Left lung (tissue), 10 donors: ENCODE data around the gene RNASEH1. TPM values are rescaled to one million over a fixed set of nuclear protein-coding genes. Genes with fewer than 3 reads are reported as not detected.
A peak's percentile ranks its signal among the peaks of the same experiment; 100 is the strongest.
"Not testable (repeated sequence)": the region's sequence is repeated elsewhere in the genome, so short reads cannot be mapped to it uniquely, and the experiment has no call there.

Experiments used
- ATAC-seq: fragments of 200-7000 bp; cut with Tn5 transposase; one replicate; pipeline ENCODE4 v1.9.1; 2020; ENCODE audit warnings: moderate library complexity
- DNase-seq, 4 donors: peaks; one replicate each; pipeline ENCODE4 v3.0.0-alpha.2; 2013 to 2020
- H3K27ac ChIP-seq, 2 donors: fragments of 200-600 bp; sonication (generic) in 1 of 2; one replicate each; pipeline versions ENCODE4 v1.5.0 to v1.8.0; 2020 to 2021
- H3K27me3 ChIP-seq, 2 donors: fragments of 200-600 bp; sonication (generic) in 1 of 2; one replicate each; pipeline versions ENCODE4 v1.5.0 to v1.8.0; 2020 to 2021
- H3K36me3 ChIP-seq, 2 donors: fragments of 200-600 bp; sonication (generic) in 1 of 2; one replicate each; pipeline versions ENCODE4 v1.5.0 to v1.8.0; 2020 to 2021
- H3K4me1 ChIP-seq, 2 donors: fragments of 200-600 bp; one replicate each; pipeline ENCODE4 v1.8.0; 2021
- H3K4me3 ChIP-seq, 2 donors: fragments of 200-600 bp; sonication (generic) in 1 of 2; one replicate each; pipeline versions ENCODE4 v1.5.0 to v1.8.0; 2020 to 2021; ENCODE audit warnings: mild to moderate bottlenecking in 1 of 2
- H3K9me3 ChIP-seq, 2 donors: fragments of 200-600 bp; sonication (generic) in 1 of 2; one replicate each; pipeline versions ENCODE4 v1.5.0 to v1.8.0; 2020 to 2021
- intact Hi-C, 2 donors: fragments of 100-400 bp; cut with DNase I; formaldehyde crosslinking; loops; one replicate each; pipeline versions ENCODE4 v1.11.2 to v1.14.2; 2022
- polyA plus RNA-seq, 6 donors: library from polyadenylated mRNA; unstranded; fragments of 120-200 nt; gene quantifications; one replicate each; pipeline ENCODE4 v1.2.1, GENCODE V29; 2013; ENCODE audit not compliant: insufficient read length in 6 of 6
- total RNA-seq, 2 donors: library from RNA; stranded (reverse); fragmentation: NEBNext Ultra II Directional; extraction: Animal tissue kit (Norgen Biotek cat#: 25700); gene quantifications; one replicate each; pipeline ENCODE4 v1.2.1, GENCODE V29; 2021
- TF ChIP-seq, protein P1 (sequence below), 2 donors: fragments of 200-600 bp; sonication (generic) in 1 of 2; IDR thresholded peaks; one replicate each; pipeline versions ENCODE4 v1.5.0 to v1.8.0; 2021; ENCODE audit warnings: antibody characterized with exemption in 2 of 2
- donor health status: DM: no; HTN: yes; CAD: no.
- donor health status: DM: no; HTN: no; CAD: no.

Gene RNASEH1
- total and polyA plus RNA-seq, 8 donors: 16.1 to 22.8 (median 18.8) TPM

DNA sequence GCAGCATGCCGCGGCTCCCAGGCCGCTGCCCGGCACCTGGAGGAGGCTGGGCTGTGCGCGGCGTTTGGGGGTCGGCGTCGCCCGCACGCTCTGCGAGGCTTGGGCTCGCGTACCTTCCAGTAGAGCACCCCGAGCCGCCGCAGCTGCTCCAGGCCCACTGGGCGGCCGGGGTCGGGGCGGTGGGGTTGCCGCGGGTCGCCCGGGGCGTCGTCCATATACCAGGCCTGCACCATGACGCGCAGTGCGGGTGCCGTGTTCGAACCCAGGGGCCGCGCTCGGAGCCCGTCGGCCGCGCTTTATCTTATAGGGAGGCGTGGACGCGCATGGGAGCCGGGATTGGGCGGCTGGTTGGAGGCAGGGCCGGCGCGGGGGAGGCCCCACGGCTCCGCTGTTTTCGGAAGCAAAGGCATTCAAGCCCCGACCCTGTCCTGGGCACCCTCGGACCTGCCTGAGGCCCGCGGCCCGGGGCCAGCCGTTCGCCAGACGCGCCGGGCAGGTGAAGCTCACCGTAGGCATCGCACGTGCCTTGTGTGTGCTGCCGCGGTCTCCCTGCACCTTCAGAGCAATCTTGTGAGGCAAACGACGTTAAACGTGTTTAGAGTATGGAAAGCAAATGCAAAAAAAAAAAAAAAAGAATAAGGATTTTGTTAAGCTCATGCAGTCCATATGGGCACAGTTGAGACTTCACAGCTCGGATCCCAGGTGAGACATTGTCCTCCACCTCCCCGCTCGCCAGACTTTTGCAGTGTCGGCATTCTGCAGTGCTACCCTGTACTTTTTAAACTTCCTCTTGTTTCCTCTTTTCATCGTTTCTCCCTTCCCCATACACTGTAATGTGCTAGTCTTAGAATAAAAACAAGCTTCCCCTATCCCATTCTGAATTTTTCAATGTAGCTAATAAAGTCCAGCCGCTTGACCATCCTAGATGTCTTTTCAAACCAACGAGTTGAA, 38.6 kb downstream of the RNASEH1 start, which contains the start of gene ADI1:
ADI1 (minus strand) TSS at position 277 of the 951 bp plus-strand sequence; CDS start at position 233, 44 bp downstream.
- H3K4me1 ChIP-seq: peaks cover 26 to 39% of the 10 kb centered on the region in 2 donors
- H3K27ac ChIP-seq: peak within 1 kb of the TSS; percentile 96 to 99
- H3K27me3 ChIP-seq: no peaks in the 10 kb centered on the region
- H3K4me3 ChIP-seq: peak within 1 kb of the TSS; percentile 68 to 87
- intact Hi-C loops: no loop called here
- peak; percentile 86 for ATAC-seq
- no peaks in the 10 kb centered on the region for H3K36me3 ChIP-seq
- peak; percentile 69 to 96 (median 85) for DNase-seq
- TF ChIP-seq, protein P1, sequence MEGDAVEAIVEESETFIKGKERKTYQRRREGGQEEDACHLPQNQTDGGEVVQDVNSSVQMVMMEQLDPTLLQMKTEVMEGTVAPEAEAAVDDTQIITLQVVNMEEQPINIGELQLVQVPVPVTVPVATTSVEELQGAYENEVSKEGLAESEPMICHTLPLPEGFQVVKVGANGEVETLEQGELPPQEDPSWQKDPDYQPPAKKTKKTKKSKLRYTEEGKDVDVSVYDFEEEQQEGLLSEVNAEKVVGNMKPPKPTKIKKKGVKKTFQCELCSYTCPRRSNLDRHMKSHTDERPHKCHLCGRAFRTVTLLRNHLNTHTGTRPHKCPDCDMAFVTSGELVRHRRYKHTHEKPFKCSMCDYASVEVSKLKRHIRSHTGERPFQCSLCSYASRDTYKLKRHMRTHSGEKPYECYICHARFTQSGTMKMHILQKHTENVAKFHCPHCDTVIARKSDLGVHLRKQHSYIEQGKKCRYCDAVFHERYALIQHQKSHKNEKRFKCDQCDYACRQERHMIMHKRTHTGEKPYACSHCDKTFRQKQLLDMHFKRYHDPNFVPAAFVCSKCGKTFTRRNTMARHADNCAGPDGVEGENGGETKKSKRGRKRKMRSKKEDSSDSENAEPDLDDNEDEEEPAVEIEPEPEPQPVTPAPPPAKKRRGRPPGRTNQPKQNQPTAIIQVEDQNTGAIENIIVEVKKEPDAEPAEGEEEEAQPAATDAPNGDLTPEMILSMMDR (IDR thresholded peaks at IDR 0.05): no peak
- peaks cover 0 to 8% of the 10 kb centered on the region in 2 donors for H3K9me3 ChIP-seq

GRCh38 chr2:3518496-3519254, 39.5 kb downstream of the RNASEH1 start:
- ATAC-seq: peak; percentile 89
- TF ChIP-seq, protein P1 (IDR thresholded peaks at IDR 0.05): no peak
- intact Hi-C loops: no loop called here

GRCh38 chr2:3517948-3518495, 40.1 kb downstream of the RNASEH1 start:
- ATAC-seq (no peak), DNase-seq (no peak)
- peaks cover 0 to 8% of the 10 kb centered on the region in 2 donors for H3K36me3 ChIP-seq
- H3K27ac ChIP-seq: peak overlapping the region; percentile 84 to 99
- H3K4me3 ChIP-seq: peak overlapping the region; percentile 68 to 87
- peaks cover 0 to 8% of the 10 kb centered on the region in 2 donors for H3K9me3 ChIP-seq
- no peaks in the 10 kb centered on the region for H3K27me3 ChIP-seq
- peaks cover 13 to 24% of the 10 kb centered on the region in 2 donors for H3K4me1 ChIP-seq
- TF ChIP-seq, protein P1 (IDR thresholded peaks at IDR 0.05): no peak
- intact Hi-C loops: no loop called here

More at GRCh38 chr2:3518496-3519254, 39.5 kb downstream of the RNASEH1 start:
- H3K27me3 ChIP-seq: no peaks in the 10 kb centered on the region
- H3K36me3 ChIP-seq: peaks cover 0 to 1% of the 10 kb centered on the region in 2 donors
- H3K4me1 ChIP-seq: peaks cover 19 to 30% of the 10 kb centered on the region in 2 donors
- peak; percentile 98 to 100 (median 98) for DNase-seq
- peaks cover 0 to 8% of the 10 kb centered on the region in 2 donors for H3K9me3 ChIP-seq
- peak overlapping the region; percentile 68 to 87 for H3K4me3 ChIP-seq
- H3K27ac ChIP-seq: peak overlapping the region; percentile 96 to 99

DNA sequence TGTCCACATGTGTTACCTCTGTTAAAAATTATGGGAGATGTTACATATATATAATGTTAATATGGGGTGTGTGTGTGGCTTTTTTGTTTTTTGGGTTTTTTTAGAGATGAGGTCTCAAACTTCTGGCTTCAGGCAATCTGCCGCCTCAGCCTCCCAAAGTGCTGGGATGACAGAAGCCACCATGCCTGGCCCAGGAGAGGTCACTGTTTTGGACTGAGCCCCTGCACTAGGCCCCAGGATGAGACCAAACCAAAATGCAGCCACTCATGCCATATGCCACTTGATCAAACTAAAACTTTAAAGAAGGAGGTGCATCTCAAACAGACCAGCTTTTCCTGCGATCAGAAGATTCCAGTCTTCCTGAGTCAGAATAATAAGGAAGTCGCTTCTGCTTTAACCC, 41.3 kb downstream of the RNASEH1 start:
- TF ChIP-seq, protein P1 (IDR thresholded peaks at IDR 0.05): no peak
- intact Hi-C loops: no loop called here
- H3K36me3 ChIP-seq: peaks cover 0 to 20% of the 10 kb centered on the region in 2 donors
- peaks cover 6 to 18% of the 10 kb centered on the region in 2 donors for H3K4me1 ChIP-seq
- no peaks in the 10 kb centered on the region for H3K27me3 ChIP-seq
- H3K9me3 ChIP-seq: peaks cover 0 to 8% of the 10 kb centered on the region in 2 donors
- H3K27ac ChIP-seq: no peak overlapping the region
- no peak overlapping the region for H3K4me3 ChIP-seq
- DNase-seq (no peak), ATAC-seq (no peak)

GRCh38 chr2:3515438-3515837, 42.7 kb downstream of the RNASEH1 start:
- H3K27me3 ChIP-seq, H3K4me3 ChIP-seq, DNase-seq, intact Hi-C loops, H3K27ac ChIP-seq, ATAC-seq, H3K9me3 ChIP-seq: not testable (repeated sequence)
- peaks cover 6 to 16% of the 10 kb centered on the region in 2 donors for H3K4me1 ChIP-seq
- H3K36me3 ChIP-seq: peaks cover 0 to 34% of the 10 kb centered on the region in 2 donors
